NCI-H1694 (cell line): ENCODE data around the gene PFKFB4.
"Not testable (repeated sequence)": the region's sequence is repeated elsewhere in the genome, so short reads cannot be mapped to it uniquely, and the experiment has no call there.

Experiments used
- DNase-seq: peaks from one replicate; lab custom pipeline; 2025; lab: John Stamatoyannopoulos, UW

PFKFB4 gene

DNA sequence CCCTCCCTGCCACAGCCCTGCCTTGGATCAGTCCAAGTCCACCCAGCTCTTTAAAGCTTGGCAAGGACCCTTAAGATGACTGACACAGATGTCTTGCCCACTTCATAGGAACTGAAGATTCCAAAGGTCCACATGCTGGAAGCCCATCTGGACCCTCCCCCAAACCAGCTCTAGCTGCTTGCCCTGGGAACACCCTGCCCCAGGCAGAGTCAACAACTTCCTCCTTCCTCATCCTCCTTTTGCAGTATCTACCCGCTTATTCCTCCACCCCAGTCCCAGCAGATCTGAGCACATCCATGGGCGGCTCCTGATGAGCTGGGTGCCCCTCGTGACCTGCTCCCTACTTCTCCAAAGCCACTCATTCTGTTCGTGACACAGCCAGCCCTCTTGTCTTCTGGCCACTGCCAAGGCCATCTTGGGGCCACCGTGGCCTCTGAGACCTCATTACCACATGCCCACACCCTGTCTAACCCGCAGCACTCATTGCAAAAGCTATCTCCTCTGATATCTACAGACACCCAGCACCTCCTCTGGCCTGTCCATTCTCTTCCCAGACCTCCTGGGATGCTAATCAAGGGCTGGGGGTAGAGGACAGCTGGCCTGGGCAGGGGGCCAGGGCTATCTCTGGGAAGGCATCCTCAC, 2.0 kb upstream of the PFKFB4 start:
- no peak for DNase-seq

- DNase-seq: no peak
These were observed 431 bp downstream of the PFKFB4 start for GRCh38 chr3:48555949-48556795.

GRCh38 chr3:48555231-48555948, 1.2 kb downstream of the PFKFB4 start:
- no peak for DNase-seq

GRCh38 chr3:48553886-48554845, 2.4 kb downstream of the PFKFB4 start:
- no peak for DNase-seq

DNA sequence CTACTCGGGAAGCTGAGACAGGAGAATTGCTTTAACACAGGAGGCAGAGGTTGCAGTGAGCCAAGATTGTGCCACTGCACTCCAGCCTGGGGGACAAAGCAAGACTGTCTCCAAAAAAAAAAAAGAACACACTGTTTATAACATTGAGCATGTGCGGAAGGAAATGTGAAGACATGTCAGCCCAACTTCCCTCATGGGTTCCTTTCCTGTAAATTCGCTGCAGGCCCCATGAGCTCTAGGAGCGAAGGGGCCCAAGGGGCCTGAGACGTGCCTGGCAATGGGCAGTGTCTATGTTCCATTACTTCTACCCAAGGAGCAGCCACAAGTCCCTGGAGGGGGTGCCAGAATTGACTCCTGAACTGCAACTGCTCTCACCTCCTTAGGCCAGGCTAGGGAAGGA, 3.2 kb downstream of the PFKFB4 start:
- DNase-seq: no peak

DNA sequence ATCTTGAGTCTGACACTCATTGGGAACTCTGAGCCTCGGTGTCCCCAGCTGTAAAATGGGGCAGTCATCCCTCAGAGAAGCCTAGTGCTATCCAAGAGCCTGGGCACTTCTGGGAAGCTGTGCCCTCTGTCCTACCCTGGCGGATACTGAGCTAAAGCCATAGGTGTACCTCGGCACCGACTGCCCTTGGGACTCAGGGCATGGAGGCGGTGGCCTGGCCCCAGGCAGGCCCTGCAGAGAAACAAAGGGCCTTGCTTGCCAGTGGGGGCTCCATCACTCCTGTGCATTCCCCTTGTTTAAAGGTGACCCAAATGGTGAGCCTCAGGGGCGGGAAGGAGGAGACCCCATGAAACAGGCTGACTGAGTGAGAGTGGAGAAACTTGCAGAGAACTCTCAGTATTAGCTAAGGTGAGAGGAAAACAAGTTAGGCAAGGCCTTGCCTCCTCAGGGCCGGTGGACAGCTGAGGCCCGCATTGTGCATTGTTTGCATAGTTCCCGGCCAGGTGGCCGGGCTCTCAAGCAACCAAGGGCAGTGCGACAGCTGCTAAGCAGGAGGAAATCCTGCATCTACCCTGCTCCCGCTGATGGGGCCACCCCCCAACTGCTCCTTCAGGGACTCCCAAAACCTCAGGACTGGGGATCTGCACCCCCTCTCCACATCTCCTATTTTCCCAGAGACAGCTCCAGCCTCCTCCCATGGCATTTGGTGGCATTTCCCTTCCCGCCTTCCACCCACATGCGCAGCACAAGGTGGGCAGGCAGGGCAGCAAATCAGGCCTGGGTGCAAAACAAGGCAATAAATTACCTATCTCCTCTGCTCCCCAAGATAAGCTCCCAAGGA, 4.3 kb downstream of the PFKFB4 start:
- DNase-seq: no peak

GRCh38 chr3:48551651-48552050, 5.0 kb downstream of the PFKFB4 start:
- not testable (repeated sequence) for DNase-seq

DNA sequence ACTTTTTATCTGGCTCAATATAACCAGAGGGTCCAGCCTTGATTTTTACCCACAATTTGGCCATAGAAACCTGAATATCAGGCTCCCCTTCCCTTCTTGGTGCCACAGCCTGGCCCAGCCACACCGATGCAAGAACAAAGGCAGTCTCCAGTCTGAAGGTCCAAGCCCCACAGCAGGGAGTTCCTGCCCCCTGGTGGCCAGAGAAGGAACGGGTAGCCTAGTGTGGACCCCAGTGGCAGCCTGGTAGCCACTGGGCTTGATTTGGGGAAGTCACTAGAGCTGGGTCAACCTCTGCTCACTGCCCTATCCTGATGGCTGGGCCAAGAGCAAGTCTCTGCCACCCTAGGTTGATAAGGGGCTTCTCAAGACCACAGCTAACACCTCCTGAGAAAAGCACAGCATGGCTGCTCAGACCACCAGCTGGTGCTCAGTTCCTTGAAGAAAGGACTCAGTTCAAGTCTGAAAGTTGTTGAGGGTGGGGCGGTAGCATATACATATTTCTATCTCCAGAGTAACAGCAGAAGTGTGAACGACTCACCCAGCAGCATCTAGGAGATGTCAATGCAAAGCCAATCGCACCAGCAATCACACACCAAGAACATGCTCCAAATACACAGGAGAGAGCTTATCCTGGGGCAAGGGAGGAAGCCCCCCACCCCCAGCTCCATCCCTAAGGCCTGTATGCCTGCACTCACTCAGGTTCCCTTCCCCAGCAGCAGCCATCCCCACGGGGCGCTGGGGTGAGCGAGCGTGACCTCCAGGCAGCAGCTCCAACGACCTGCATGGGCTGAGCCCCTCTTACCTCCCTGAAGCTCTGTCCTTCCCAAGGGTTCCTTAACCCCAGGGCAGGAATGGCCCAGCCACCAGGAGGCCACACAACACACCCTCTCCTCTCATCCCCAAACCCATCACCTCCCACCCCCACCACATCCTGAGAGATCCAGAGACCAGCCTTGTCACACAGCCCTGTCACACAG, 7.6 kb downstream of the PFKFB4 start:
- peak; percentile 32 for DNase-seq

DNA sequence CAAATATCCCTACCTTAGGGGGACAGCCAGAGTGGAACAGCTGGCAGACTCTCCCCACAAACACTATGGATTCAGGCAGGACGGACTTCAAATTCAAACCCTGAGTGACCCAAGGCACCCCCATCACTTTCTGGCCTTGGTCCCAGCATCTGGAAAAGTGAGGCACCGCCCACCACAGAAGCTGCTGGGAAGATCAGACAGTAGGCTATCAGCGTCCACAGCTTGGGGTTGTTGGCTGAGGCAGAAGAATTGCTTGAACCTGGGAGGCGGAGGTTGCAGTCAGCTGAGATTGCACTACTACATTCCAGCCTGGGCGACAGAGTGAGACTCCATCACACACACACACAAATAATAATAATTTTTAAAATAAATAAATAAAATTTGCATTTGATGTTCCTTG, 8.5 kb downstream of the PFKFB4 start:
- no peak for DNase-seq

DNA sequence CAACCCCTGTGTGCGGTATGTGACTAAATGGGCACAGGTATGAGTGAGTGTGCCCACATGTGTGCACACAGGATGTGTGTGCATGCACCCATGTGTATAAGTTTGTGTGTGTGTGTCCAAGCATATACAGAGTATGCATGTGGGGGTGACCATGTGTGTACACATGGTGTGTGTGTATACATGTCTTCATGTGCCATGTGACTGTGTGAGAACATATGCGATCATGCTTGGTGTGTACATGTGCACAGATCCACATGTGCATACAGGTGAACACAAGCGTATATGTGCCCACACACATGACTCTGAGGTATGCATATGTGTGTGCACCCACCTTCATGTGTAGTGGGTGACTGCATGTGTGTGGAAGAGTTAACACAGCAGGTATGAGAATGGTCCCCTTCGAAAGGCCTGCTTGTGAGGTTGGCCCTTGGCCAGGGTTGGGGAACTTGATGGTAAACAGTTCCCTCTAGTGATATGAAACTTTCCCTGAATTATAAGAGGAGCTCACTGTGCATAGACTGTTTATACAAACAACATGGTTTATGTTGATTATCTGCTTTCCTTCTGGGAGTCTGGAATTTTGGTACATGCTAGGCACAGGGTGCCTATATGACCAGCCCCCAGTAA, 10.3 kb downstream of the PFKFB4 start:
- DNase-seq: no peak

GRCh38 chr3:48544141-48544540, 12.5 kb downstream of the PFKFB4 start:
- no peak for DNase-seq

GRCh38 chr3:48543271-48543866, 13.2 kb downstream of the PFKFB4 start:
- DNase-seq: peak; percentile 8

DNA sequence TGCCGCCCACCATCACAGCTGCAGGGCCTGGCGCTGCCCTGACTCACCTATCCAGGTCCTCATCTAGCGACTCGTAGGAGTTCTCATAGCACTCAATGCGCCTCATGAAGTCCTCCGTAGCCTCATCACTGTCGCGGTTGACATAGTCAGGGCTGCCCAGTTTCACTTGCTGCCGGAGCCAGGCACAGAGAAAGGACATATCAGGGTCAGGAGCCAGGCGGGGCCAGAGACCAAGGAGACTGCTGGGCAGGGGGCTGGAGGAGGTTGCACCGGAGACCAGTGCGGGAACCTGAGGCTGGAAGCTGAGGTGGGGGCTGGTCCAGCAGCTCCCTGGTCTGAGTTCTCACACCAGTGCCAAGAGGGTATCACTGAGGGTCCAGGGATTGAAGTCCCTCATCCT, 18.2 kb downstream of the PFKFB4 start:
- DNase-seq: no peak

GRCh38 chr3:48536785-48537184, 19.8 kb downstream of the PFKFB4 start:
- no peak for DNase-seq

DNA sequence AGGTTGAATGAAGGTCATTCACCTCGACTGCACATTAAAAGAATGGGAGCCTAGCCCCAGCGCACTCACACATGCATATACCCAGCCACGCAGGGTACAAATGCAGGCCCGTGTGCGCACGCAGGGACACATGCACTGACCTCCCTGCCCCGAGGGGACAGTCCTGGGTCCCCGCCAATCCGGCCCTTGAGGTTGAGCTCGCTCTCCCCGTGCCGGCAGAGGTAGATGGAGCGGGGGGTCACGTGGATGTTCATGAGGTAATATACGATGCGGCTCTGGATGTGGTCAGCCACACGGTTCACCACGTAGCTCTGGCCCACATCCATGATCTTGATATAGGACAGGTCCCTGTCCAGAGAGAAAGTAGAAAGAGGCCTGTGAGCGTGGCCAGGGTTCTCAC, 20.5 kb downstream of the PFKFB4 start:
- no peak for DNase-seq

DNA sequence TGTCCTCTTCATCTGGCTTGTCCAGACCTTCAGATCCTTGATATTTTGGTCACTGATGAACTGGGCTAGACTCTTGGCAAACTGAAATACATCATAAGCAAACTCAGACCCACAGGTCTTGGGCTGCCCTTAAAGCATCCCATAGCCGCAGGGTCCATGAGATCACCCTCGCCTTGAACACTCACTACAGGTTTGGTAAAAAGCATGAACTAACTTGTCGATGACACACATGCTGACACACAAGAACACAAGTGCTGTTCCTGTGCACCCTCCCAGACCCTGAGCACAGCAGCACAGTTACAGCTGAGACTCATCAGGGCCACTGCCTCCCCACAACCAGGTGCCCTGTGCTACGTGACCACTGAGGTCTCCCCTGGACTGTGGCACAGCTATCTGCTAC, 21.0 kb downstream of the PFKFB4 start:
- DNase-seq: no peak

DNA sequence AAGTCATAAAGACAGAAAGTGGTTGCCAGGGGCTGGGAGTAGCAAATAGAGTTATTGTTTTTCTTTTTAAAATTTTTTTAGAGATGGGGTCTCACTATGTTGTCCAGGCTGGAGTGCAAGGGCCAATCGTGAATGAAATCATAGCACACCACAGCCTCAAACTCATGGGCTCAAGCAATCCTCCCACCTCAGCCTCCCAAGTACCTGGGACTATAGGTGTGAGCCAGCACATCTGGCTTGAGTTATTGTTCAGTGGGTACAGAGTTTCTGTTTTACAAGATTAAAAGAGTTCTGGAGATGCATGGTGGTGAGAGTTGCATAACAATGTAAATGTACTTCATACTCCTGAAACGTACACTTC, 23.6 kb downstream of the PFKFB4 start:
- no peak for DNase-seq

DNA sequence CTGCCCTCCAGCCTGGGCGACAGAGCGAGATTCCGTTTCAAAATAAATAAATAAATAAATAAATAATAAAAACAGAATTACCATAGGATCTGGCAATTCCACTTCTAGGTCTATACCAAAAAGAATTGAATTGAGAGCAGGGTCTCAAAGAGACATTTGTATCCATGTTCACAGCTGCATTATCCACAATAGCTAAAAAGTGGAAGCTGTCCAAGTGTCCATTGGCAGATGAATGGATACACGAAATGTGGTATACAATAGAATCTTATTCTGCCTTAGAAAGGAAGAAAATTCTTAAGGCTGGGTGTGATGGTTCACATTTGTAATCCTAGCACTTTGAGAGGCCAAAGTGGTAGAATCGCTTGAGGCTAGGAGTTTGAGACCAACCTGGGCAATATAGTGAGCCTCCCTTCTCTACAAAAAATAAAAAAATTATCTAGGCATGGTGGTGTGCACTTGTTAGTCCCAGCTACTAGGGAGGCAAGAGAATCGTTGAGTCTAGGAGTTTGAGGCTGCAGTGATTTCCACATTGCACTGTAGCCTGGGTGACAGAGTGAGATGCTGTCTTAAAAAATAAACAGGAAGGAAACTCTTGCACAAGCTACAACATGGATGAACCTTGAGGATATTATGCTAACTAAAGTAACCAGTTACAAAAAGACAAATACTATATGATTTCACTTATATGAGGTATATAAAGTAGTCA, 24.2 kb downstream of the PFKFB4 start:
- no peak for DNase-seq
